ENCODE measurements around the gene CEACAM19.

CEACAM19 gene

GRCh38 chr19:44731622-44732021 is 60.3 kb downstream of the CEACAM19 start:
- Histone ChIP-seq H3K27me3 (ENCODE audit: insufficient read depth, low read length) (no peaks in the 10 kb centered on the region), H2AFZ (ENCODE audit: low read depth, low read length) (no peak overlapping the region), H3K4me3 (ENCODE audit: low read length) (no peak overlapping the region), H3K36me3 (ENCODE audit: insufficient read depth, low read length) (no peaks in the 10 kb centered on the region), H3K9me3 (ENCODE audit: low read length) (no peaks in the 10 kb centered on the region), H3K4me1 (ENCODE audit: insufficient read depth, low read length) (no peaks in the 10 kb centered on the region)

- Histone ChIP-seq H2AFZ (ENCODE audit: low read depth, low read length) (no peak overlapping the region), H3K9me3 (ENCODE audit: low read length) (no peaks in the 10 kb centered on the region), H3K4me1 (ENCODE audit: insufficient read depth, low read length) (no peaks in the 10 kb centered on the region), H3K27me3 (ENCODE audit: insufficient read depth, low read length) (peaks cover 3% of the 10 kb centered on the region), H3K36me3 (ENCODE audit: insufficient read depth, low read length) (no peaks in the 10 kb centered on the region), H3K4me3 (ENCODE audit: low read length) (no peak overlapping the region)
Observed at GRCh38 chr19:44732235-44733014, 61.1 kb downstream of the CEACAM19 start.

All from neuron (in vitro differentiated cells).